ENCODE data around the gene HINT1. TPM values are rescaled to one million over a fixed set of nuclear protein-coding genes. Genes with fewer than 3 reads are reported as not detected.

The HINT1 gene
- total RNA-seq, 2 donors from 2014 or later, result 174 to 239 TPM

DNA sequence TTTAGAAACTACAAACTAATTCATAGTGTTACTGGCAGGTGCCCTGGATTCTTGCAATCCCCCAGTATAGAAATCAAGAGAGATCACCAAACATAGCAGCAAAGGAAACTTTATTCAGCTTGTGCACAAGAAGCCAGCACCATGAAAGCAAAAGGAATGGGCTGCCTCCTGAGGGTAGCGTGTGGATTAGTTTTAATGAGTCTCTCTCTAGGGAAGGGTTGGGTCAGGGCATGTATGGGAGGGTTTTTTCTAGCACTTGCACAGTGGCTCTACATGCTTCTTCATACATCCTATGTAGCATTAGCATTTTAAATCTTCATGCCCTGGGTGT lies 44.1 kb upstream of the HINT1 start:
- H3K4me3 ChIP-seq (ENCODE audit: low read length), result no peak overlapping the region
- WGBS, 2 experiments (ENCODE audit: insufficient coverage in 1 of 2, insufficient read length in 1 of 2), result 100% methylated on average over 1 of the region's 1 CpG; no CpG with 5 or more reads in 1 of the 2 experiments
- DNase-seq, result no peak
- H3K27me3 ChIP-seq (ENCODE audit: control insufficient read depth, insufficient read depth, low read length, poor library complexity, severe bottlenecking), result no peaks in the 10 kb centered on the region
- peaks cover 5% of the 10 kb centered on the region for H3K4me1 ChIP-seq (ENCODE audit: control insufficient read depth, insufficient read depth, low read length)
- no peaks in the 10 kb centered on the region for H3K9me3 ChIP-seq (ENCODE audit: control insufficient read depth, low read length)
- TF ChIP-seq, protein P1, sequence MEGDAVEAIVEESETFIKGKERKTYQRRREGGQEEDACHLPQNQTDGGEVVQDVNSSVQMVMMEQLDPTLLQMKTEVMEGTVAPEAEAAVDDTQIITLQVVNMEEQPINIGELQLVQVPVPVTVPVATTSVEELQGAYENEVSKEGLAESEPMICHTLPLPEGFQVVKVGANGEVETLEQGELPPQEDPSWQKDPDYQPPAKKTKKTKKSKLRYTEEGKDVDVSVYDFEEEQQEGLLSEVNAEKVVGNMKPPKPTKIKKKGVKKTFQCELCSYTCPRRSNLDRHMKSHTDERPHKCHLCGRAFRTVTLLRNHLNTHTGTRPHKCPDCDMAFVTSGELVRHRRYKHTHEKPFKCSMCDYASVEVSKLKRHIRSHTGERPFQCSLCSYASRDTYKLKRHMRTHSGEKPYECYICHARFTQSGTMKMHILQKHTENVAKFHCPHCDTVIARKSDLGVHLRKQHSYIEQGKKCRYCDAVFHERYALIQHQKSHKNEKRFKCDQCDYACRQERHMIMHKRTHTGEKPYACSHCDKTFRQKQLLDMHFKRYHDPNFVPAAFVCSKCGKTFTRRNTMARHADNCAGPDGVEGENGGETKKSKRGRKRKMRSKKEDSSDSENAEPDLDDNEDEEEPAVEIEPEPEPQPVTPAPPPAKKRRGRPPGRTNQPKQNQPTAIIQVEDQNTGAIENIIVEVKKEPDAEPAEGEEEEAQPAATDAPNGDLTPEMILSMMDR (conservative IDR thresholded peaks at IDR 0.05), result no peak
- Mint-ChIP-seq H3K4me1 (peaks cover 41% of the 10 kb centered on the region), H3K27ac (peak overlapping the region; percentile 19), H3K27me3 (ENCODE audit: insufficient read depth) (no peaks in the 10 kb centered on the region), H3K4me3 (no peak overlapping the region), H3K9me3 (no peaks in the 10 kb centered on the region), H3K36me3 (ENCODE audit: low read depth) (no peaks in the 10 kb centered on the region)
- H3K9ac ChIP-seq (ENCODE audit: extremely low read depth, low read length, poor library complexity, severe bottlenecking), result no peak overlapping the region
- H3K36me3 ChIP-seq (ENCODE audit: control insufficient read depth, insufficient read depth, low read length), result no peaks in the 10 kb centered on the region
- no peak overlapping the region for H3K27ac ChIP-seq (ENCODE audit: low read depth, low read length)

DNA sequence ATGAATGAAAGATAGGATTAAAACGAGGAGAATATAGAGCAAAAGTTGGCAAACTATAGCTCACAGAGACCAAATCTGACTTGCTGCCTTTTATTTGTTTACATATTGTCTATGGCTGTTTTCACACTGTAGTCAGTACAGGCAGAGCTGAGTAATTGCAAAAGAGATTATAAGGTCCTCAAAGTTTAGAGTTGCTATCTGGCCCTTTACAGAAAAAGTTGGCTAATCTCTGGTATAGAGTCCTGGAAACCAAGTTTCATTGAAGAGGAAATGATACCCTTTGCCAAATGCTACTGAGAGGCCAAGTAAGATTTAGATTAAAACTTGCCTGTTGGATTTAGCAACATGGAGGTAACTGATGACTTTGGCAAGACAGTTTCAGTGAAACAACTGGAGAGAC lies 41.7 kb upstream of the HINT1 start:
- Histone ChIP-seq H3K4me3 (ENCODE audit: low read length) (no peak overlapping the region), H3K9ac (ENCODE audit: extremely low read depth, low read length, poor library complexity, severe bottlenecking) (no peak overlapping the region), H3K9me3 (ENCODE audit: control insufficient read depth, low read length) (no peaks in the 10 kb centered on the region), H3K4me1 (ENCODE audit: control insufficient read depth, insufficient read depth, low read length) (peaks cover 5% of the 10 kb centered on the region), H3K27me3 (ENCODE audit: control insufficient read depth, insufficient read depth, low read length, poor library complexity, severe bottlenecking) (no peaks in the 10 kb centered on the region), H3K27ac (ENCODE audit: low read depth, low read length) (no peak overlapping the region), H3K36me3 (ENCODE audit: control insufficient read depth, insufficient read depth, low read length) (no peaks in the 10 kb centered on the region)
- no peak for DNase-seq
- Mint-ChIP-seq H3K4me1 (peaks cover 41% of the 10 kb centered on the region), H3K9me3 (no peaks in the 10 kb centered on the region), H3K27me3 (ENCODE audit: insufficient read depth) (no peaks in the 10 kb centered on the region), H3K4me3 (no peak overlapping the region), H3K36me3 (ENCODE audit: low read depth) (no peaks in the 10 kb centered on the region), H3K27ac (no peak overlapping the region)
- TF ChIP-seq, protein P1 (conservative IDR thresholded peaks at IDR 0.05), result no peak
- 78 to 92% methylated on average over 1 of the region's 1 CpG for WGBS, 2 experiments (ENCODE audit: insufficient coverage in 1 of 2, insufficient read length in 1 of 2)

DNA sequence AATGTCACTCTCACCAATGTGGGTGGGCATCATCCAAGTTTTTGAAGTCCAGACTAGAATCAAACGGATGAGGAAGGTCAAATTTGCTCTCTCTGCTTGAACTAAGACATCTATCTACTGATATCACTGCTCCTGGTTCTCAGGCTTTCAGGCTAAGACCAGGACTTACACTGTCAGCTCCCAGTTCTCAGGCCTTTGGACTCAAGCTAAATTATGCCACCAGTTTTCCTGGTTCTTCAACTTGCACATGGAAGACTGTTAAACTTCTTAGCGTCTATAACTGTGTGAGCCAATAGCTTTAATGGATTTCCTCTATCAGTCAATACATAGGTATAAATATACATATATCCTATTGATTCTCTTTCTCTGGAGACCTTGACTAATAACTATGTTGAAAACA lies 41.0 kb upstream of the HINT1 start:
- Histone ChIP-seq H3K9ac (ENCODE audit: extremely low read depth, low read length, poor library complexity, severe bottlenecking) (no peak overlapping the region), H3K27me3 (ENCODE audit: control insufficient read depth, insufficient read depth, low read length, poor library complexity, severe bottlenecking) (no peaks in the 10 kb centered on the region), H3K36me3 (ENCODE audit: control insufficient read depth, insufficient read depth, low read length) (no peaks in the 10 kb centered on the region), H3K27ac (ENCODE audit: low read depth, low read length) (no peak overlapping the region), H3K4me1 (ENCODE audit: control insufficient read depth, insufficient read depth, low read length) (peaks cover 5% of the 10 kb centered on the region), H3K4me3 (ENCODE audit: low read length) (no peak overlapping the region), H3K9me3 (ENCODE audit: control insufficient read depth, low read length) (no peaks in the 10 kb centered on the region)
- peaks cover 41% of the 10 kb centered on the region for H3K4me1 Mint-ChIP-seq
- TF ChIP-seq, protein P1 (conservative IDR thresholded peaks at IDR 0.05), result no peak
- H3K36me3 Mint-ChIP-seq (ENCODE audit: low read depth), result no peaks in the 10 kb centered on the region
- WGBS, 2 experiments (ENCODE audit: insufficient coverage in 1 of 2, insufficient read length in 1 of 2), result 96 to 100% methylated on average over 1 to 2 of the region's 2 CpGs
- H3K9me3 Mint-ChIP-seq, result no peaks in the 10 kb centered on the region
- H3K4me3 Mint-ChIP-seq, result no peak overlapping the region
- H3K27ac Mint-ChIP-seq, result no peak overlapping the region
- DNase-seq, result no peak
- H3K27me3 Mint-ChIP-seq (ENCODE audit: insufficient read depth), result no peaks in the 10 kb centered on the region

Measured in endodermal cell (in vitro differentiated cells).